Neural progenitor cell (in vitro differentiated cells): ENCODE results near the gene TP63. TPM values are rescaled to one million over a fixed set of nuclear protein-coding genes. Genes with fewer than 3 reads are reported as not detected.
A peak's percentile ranks its signal among the peaks of the same experiment; 100 is the strongest.

Experiments
- DNase-seq: peaks from one replicate; pipeline ENCODE4 v3.0.0-alpha.2; 2016; ENCODE audit warnings: low spot score
- H2AFZ ChIP-seq: fragments of 200-600 bp; sonication (generic); replicated peaks from 2 replicates; pipeline ENCODE4 v1.6.1; 2016; ENCODE audit warnings: antibody characterized with exemption
- H3F3A ChIP-seq: fragments of 200-600 bp; sonication (generic); 2 replicates; pipeline ENCODE4 v1.6.1; 2016; ENCODE audit warnings: antibody characterized with exemption, low read depth
- H3K27ac ChIP-seq: fragments of 200-600 bp; sonication (generic); 2 replicates; pipeline ENCODE4 v1.5.1; 2016; ENCODE audit warnings: mild to moderate bottlenecking
- H3K27me3 ChIP-seq: fragments of 200-600 bp; sonication (generic); 2 replicates; pipeline ENCODE4 v1.6.1; 2016; ENCODE audit warnings: mild to moderate bottlenecking, moderate library complexity
- H3K36me3 ChIP-seq: fragments of 200-600 bp; sonication (generic); 2 replicates; pipeline ENCODE4 v1.5.1; 2016
- H3K4me1 ChIP-seq: fragments of 200-600 bp; sonication (generic); 2 replicates; pipeline ENCODE4 v1.6.1; 2016; ENCODE audit warnings: mixed run types
- H3K4me2 ChIP-seq: fragments of 200-600 bp; sonication (generic); 2 replicates; pipeline ENCODE4 v1.6.1; 2016
- H3K4me3 ChIP-seq: fragments of 200-600 bp; sonication (generic); 2 replicates; pipeline ENCODE4 v1.5.1; 2016
- H3K79me2 ChIP-seq: fragments of 200-600 bp; sonication (generic); 2 replicates; pipeline ENCODE4 v1.6.1; 2016; ENCODE audit warnings: low read depth
- H3K9ac ChIP-seq: fragments of 200-600 bp; sonication (generic); 2 replicates; pipeline ENCODE4 v1.6.1; 2016
- H3K9me3 ChIP-seq: fragments of 200-600 bp; sonication (generic); 2 replicates; pipeline ENCODE4 v1.5.1; 2016; ENCODE audit warnings: low read depth
- H4K20me1 ChIP-seq: fragments of 200-600 bp; sonication (generic); 2 replicates; pipeline ENCODE4 v1.6.1; 2016; ENCODE audit warnings: low read depth
- H3K27ac Mint-ChIP-seq: 3 replicates; pipeline ENCODE4 v1.8.0; 2021; ENCODE audit warnings: mixed read lengths
- H3K27me3 Mint-ChIP-seq: 2 replicates; pipeline ENCODE4 v1.8.0; 2022; ENCODE audit warnings: low read depth, mild to moderate bottlenecking, inconsistent platforms, moderate library complexity, mixed read lengths; ENCODE audit not compliant: insufficient read depth
- H3K36me3 Mint-ChIP-seq: 3 replicates; pipeline ENCODE4 v1.8.0; 2021; ENCODE audit warnings: mixed read lengths
- H3K4me1 Mint-ChIP-seq: 3 replicates; pipeline ENCODE4 v1.8.0; 2021; ENCODE audit warnings: mixed read lengths
- H3K4me3 Mint-ChIP-seq: 3 replicates; pipeline ENCODE4 v1.8.0; 2021; ENCODE audit warnings: mild to moderate bottlenecking, moderate library complexity, mixed read lengths
- H3K9me3 Mint-ChIP-seq: 3 replicates; pipeline ENCODE4 v1.8.0; 2020; ENCODE audit warnings: mixed read lengths
- EZH2 ChIP-seq: fragments of 200-600 bp; sonication (generic); IDR thresholded peaks from 2 replicates; pipeline ENCODE4 v1.6.1; 2017; ENCODE audit warnings: antibody characterized with exemption, mild to moderate bottlenecking, moderate library complexity
- EZH2phosphoT487 ChIP-seq: fragments of 200-600 bp; sonication (generic); IDR thresholded peaks from 2 replicates; pipeline ENCODE4 v1.6.1; 2017; ENCODE audit warnings: antibody characterized with exemption
- total RNA-seq: library from RNA; depleted of rRNA; stranded (reverse); fragments of >200 nt; gene quantifications from 2 replicates; pipeline ENCODE4 v1.2.3, GENCODE V29; 2015; ENCODE audit warnings: low replicate concordance
- TF ChIP-seq, protein P1 (sequence below): fragments of 200-600 bp; sonication (generic); IDR thresholded peaks from 2 replicates; pipeline ENCODE4 v1.5.1; 2017; ENCODE audit warnings: antibody characterized with exemption, mild to moderate bottlenecking

The TP63 gene
- total RNA-seq, 1 donor from 2014 or later: 0.62 TPM

DNA sequence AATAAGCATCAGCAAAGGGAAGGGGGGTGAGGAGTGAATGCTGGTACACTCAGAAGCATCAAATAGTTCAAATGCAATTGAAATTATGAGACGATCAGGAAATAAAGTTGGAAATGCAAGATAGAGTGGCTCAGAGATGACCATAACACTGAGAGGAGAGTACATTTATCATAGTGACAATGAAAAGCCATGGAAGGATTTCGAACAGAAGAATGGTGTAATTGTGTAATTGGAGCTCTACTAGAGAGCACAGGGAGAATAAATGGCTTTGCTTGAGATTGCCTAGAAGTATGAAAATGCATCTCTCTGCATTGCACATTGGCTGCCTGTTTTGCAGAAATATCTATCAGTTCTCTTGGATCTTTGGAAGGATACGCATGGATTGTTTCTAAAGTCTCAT lies 163.3 kb downstream of the TP63 start:
- H3K9me3 Mint-ChIP-seq: no peaks in the 10 kb centered on the region
- H3K27me3 Mint-ChIP-seq: peaks cover 6% of the 10 kb centered on the region
- H3K27ac Mint-ChIP-seq: no peak overlapping the region

GRCh38 chr3:189797103-189797750 lies 166.0 kb downstream of the TP63 start:
- peak overlapping the region; percentile 11 for H3K4me2 ChIP-seq
- no peak overlapping the region for H3K9ac ChIP-seq
- H3F3A ChIP-seq: peaks cover 6% of the 10 kb centered on the region
- TF ChIP-seq, protein P1, sequence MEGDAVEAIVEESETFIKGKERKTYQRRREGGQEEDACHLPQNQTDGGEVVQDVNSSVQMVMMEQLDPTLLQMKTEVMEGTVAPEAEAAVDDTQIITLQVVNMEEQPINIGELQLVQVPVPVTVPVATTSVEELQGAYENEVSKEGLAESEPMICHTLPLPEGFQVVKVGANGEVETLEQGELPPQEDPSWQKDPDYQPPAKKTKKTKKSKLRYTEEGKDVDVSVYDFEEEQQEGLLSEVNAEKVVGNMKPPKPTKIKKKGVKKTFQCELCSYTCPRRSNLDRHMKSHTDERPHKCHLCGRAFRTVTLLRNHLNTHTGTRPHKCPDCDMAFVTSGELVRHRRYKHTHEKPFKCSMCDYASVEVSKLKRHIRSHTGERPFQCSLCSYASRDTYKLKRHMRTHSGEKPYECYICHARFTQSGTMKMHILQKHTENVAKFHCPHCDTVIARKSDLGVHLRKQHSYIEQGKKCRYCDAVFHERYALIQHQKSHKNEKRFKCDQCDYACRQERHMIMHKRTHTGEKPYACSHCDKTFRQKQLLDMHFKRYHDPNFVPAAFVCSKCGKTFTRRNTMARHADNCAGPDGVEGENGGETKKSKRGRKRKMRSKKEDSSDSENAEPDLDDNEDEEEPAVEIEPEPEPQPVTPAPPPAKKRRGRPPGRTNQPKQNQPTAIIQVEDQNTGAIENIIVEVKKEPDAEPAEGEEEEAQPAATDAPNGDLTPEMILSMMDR: no peak
- no peak for TF ChIP-seq EZH2phosphoT487
- no peak overlapping the region for H3K4me3 Mint-ChIP-seq
- no peaks in the 10 kb centered on the region for H3K36me3 ChIP-seq
- peaks cover 92% of the 10 kb centered on the region for H3K27me3 ChIP-seq
- H3K4me1 ChIP-seq: peaks cover 12% of the 10 kb centered on the region
- H4K20me1 ChIP-seq: peaks cover 3% of the 10 kb centered on the region
- no peak overlapping the region for H3K27ac Mint-ChIP-seq
- H3K79me2 ChIP-seq: no peaks in the 10 kb centered on the region
- peaks cover 9% of the 10 kb centered on the region for H3K27me3 Mint-ChIP-seq
- DNase-seq: peak; percentile 11
- no peak overlapping the region for H2AFZ ChIP-seq
- H3K36me3 Mint-ChIP-seq: no peaks in the 10 kb centered on the region
- H3K9me3 Mint-ChIP-seq: no peaks in the 10 kb centered on the region
- H3K9me3 ChIP-seq: no peaks in the 10 kb centered on the region
- H3K4me3 ChIP-seq: no peak overlapping the region
- peaks cover 15% of the 10 kb centered on the region for H3K4me1 Mint-ChIP-seq
- no peak overlapping the region for H3K27ac ChIP-seq

More for the DNA sequence above, 163.3 kb downstream of the TP63 start:
- Histone ChIP-seq H3K27me3 (peaks cover 66% of the 10 kb centered on the region), H2AFZ (no peak overlapping the region), H3K4me2 (no peak overlapping the region), H3K36me3 (no peaks in the 10 kb centered on the region), H3K27ac (no peak overlapping the region), H4K20me1 (no peaks in the 10 kb centered on the region), H3K9me3 (no peaks in the 10 kb centered on the region), H3K9ac (no peak overlapping the region), H3K79me2 (no peaks in the 10 kb centered on the region), H3K4me1 (peaks cover 12% of the 10 kb centered on the region), H3F3A (peaks cover 6% of the 10 kb centered on the region), H3K4me3 (no peak overlapping the region)
- no peaks in the 10 kb centered on the region for H3K36me3 Mint-ChIP-seq
- no peak for DNase-seq
- TF ChIP-seq EZH2phosphoT487 (no peak), EZH2 (no peak)
- TF ChIP-seq, protein P1: no peak
- no peak overlapping the region for H3K4me3 Mint-ChIP-seq
- peaks cover 15% of the 10 kb centered on the region for H3K4me1 Mint-ChIP-seq

DNA sequence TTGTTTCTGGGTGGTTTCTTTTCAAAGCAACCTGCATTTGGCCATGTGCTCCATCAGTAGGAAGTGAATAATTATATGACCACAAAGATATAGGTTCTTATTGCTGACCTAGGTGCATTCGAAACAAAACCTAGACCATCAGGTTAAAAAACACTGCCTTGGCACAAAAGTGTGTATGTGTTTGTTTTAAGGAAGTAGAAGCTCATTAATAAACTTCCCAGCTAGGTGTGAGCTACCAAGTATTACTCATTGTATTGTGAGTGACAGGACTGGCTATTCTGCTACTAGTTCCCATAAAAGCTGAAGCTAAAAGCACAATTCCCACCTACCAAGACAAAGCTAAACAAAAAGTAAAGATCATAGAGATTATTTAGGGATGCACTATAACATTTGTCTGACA lies 168.2 kb downstream of the TP63 start:
- H3K4me2 ChIP-seq: no peak overlapping the region
- Mint-ChIP-seq H3K9me3 (no peaks in the 10 kb centered on the region), H3K27ac (no peak overlapping the region), H3K36me3 (no peaks in the 10 kb centered on the region), H3K4me3 (no peak overlapping the region), H3K4me1 (peaks cover 15% of the 10 kb centered on the region), H3K27me3 (peaks cover 21% of the 10 kb centered on the region)
- H3K4me3 ChIP-seq: no peak overlapping the region
- no peaks in the 10 kb centered on the region for H3K9me3 ChIP-seq
- H3K79me2 ChIP-seq: no peaks in the 10 kb centered on the region
- H3F3A ChIP-seq: peaks cover 6% of the 10 kb centered on the region
- no peak overlapping the region for H2AFZ ChIP-seq
- H3K4me1 ChIP-seq: peaks cover 12% of the 10 kb centered on the region
- H3K9ac ChIP-seq: no peak overlapping the region
- H4K20me1 ChIP-seq: peaks cover 3% of the 10 kb centered on the region
- no peak for TF ChIP-seq EZH2phosphoT487
- TF ChIP-seq, protein P1: no peak
- TF ChIP-seq EZH2: no peak
- peaks cover 100% of the 10 kb centered on the region for H3K27me3 ChIP-seq
- no peak for DNase-seq
- no peak overlapping the region for H3K27ac ChIP-seq
- no peaks in the 10 kb centered on the region for H3K36me3 ChIP-seq
